ENCODE measurements around the gene SYNM.

GRCh38 chr15:99143655-99144610, 39.1 kb downstream of the SYNM start:
- TF ChIP-seq GATA2 (IDR thresholded peaks at IDR 0.05; ENCODE audit: low read depth, low read length) (no peak), GATA3 (IDR thresholded peaks at IDR 0.05; ENCODE audit: low read depth, low read length) (no peak)
